ENCODE results near the gene MYO19. TPM values are rescaled to one million over a fixed set of nuclear protein-coding genes. Genes with fewer than 3 reads are reported as not detected.

MYO19 gene
- total and polyA plus RNA-seq, 9 donors, result 13.4 to 46.7 (median 26.1) TPM

DNA sequence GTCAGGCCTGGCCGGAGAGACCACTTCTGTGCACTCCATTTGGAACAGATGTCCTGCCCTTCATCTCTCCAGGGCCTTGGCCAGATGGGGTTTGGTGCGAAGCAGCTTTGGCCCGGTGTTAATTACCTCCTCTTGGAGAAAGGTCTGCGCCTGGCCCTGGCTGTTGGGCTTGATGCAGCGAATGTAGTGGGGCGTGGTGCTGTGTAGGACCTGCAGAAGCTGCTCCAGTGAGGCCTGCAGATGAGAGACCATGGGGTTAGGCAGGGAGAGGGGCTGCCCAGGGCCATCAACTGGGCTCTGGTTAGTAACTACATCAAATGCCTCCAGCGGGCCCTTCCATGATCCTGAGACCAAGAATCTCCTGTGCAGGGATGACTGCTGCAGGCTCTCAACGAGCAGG, 29.5 kb downstream of the MYO19 start:
- Histone ChIP-seq H3K36me3 (no peaks in the 10 kb centered on the region), H3K27ac (no peak overlapping the region), H3K4me1 (ENCODE audit: insufficient read depth) (no peaks in the 10 kb centered on the region), H3K9me3 (no peaks in the 10 kb centered on the region), H3K4me3 (no peak overlapping the region), H3K27me3 (no peaks in the 10 kb centered on the region)
- no peak for TF ChIP-seq CTCF (IDR thresholded peaks at IDR 0.05)
- TF ChIP-seq EP300 (IDR thresholded peaks at IDR 0.05), result no peak
- no peak for TF ChIP-seq POLR2A (IDR thresholded peaks at IDR 0.05)
- WGBS, 3 donors, result 87 to 93% (median 92%) methylated on average over 8 of the region's 8 CpGs
- intact Hi-C loops (cut with DNase I), result no loop called here
- DNase-seq, result no peak

- TF ChIP-seq POLR2A (IDR thresholded peaks at IDR 0.05), result no peak
- Histone ChIP-seq H3K27me3 (no peaks in the 10 kb centered on the region), H3K4me1 (ENCODE audit: insufficient read depth) (no peaks in the 10 kb centered on the region), H3K36me3 (no peaks in the 10 kb centered on the region), H3K9me3 (no peaks in the 10 kb centered on the region), H3K4me3 (no peak overlapping the region), H3K27ac (no peak overlapping the region)
- intact Hi-C loops (cut with DNase I), result no loop called here
- 94 to 98% (median 95%) methylated on average over 5 of the region's 5 CpGs for WGBS, 3 donors
- no peak for DNase-seq
Observed at GRCh38 chr17:36504156-36504545, 30.5 kb downstream of the MYO19 start.

GRCh38 chr17:36503456-36504155, 31.1 kb downstream of the MYO19 start:
- TF ChIP-seq CTCF (IDR thresholded peaks at IDR 0.05), result no peak
- no peak for TF ChIP-seq POLR2A (IDR thresholded peaks at IDR 0.05)
- no peak for TF ChIP-seq EP300 (IDR thresholded peaks at IDR 0.05)
- intact Hi-C loops (cut with DNase I), result no loop called here
- no peaks in the 10 kb centered on the region for H3K36me3 ChIP-seq

DNA sequence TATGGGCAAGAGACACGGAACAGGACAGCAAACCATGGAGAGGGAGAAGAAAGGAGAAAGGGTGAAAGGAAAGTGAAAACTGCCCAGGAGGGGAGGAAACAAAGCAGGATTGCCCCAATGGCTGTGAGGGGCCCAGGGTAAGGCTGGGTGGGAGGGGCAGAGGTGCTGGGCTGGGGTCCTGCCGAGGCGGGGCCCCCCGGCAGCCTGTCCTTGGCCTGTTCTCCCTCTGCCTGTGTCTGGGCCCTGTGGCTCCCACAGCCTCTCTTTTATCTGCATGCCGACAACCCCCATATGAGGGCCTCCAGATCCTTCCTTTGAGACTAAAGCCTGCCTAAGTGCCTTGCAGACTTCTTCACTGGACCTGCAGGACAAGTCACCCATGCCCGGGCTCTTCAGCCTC, 32.7 kb downstream of the MYO19 start:
- intact Hi-C loops (cut with DNase I), result no loop called here
- no peak for DNase-seq
- Histone ChIP-seq H3K4me1 (ENCODE audit: insufficient read depth) (no peaks in the 10 kb centered on the region), H3K4me3 (no peak overlapping the region), H3K9me3 (no peaks in the 10 kb centered on the region), H3K27ac (no peak overlapping the region), H3K36me3 (no peaks in the 10 kb centered on the region), H3K27me3 (no peaks in the 10 kb centered on the region)
- WGBS, 3 donors, result 68 to 75% (median 75%) methylated on average over 6 of the region's 6 CpGs
- no peak for TF ChIP-seq CTCF (IDR thresholded peaks at IDR 0.05)
- TF ChIP-seq EP300 (IDR thresholded peaks at IDR 0.05), result no peak
- no peak for TF ChIP-seq POLR2A (IDR thresholded peaks at IDR 0.05)

More at GRCh38 chr17:36503456-36504155, 31.1 kb downstream of the MYO19 start:
- no peak for DNase-seq
- H3K27ac ChIP-seq, result no peak overlapping the region
- H3K4me1 ChIP-seq (ENCODE audit: insufficient read depth), result no peaks in the 10 kb centered on the region
- no peak overlapping the region for H3K4me3 ChIP-seq
- H3K27me3 ChIP-seq, result no peaks in the 10 kb centered on the region
- H3K9me3 ChIP-seq, result no peaks in the 10 kb centered on the region
- WGBS, 3 donors, result 87 to 93% (median 92%) methylated on average over 7 of the region's 7 CpGs

- no peak for DNase-seq
- H3K9me3 ChIP-seq, result no peaks in the 10 kb centered on the region
- TF ChIP-seq POLR2A (IDR thresholded peaks at IDR 0.05) (no peak), EP300 (IDR thresholded peaks at IDR 0.05) (no peak)
- no peaks in the 10 kb centered on the region for H3K4me1 ChIP-seq (ENCODE audit: insufficient read depth)
- no peaks in the 10 kb centered on the region for H3K27me3 ChIP-seq
- no peak overlapping the region for H3K27ac ChIP-seq
- H3K36me3 ChIP-seq, result no peaks in the 10 kb centered on the region
- intact Hi-C loops (cut with DNase I), result no loop called here
- H3K4me3 ChIP-seq, result no peak overlapping the region
- 92 to 99% (median 93%) methylated on average over 3 of the region's 3 CpGs for WGBS, 3 donors
Observed at GRCh38 chr17:36501351-36501750, 33.3 kb downstream of the MYO19 start.

Data from ovary (tissue), 9 donors.